Medulla oblongata (tissue), 1 donor: Measurements from ENCODE around the gene MVB12B.

Experiments used
- DNase-seq: peaks from one replicate; pipeline ENCODE4 v3.0.0-alpha.2; 2015; ENCODE audit errors: extremely low spot score

Gene MVB12B

DNA sequence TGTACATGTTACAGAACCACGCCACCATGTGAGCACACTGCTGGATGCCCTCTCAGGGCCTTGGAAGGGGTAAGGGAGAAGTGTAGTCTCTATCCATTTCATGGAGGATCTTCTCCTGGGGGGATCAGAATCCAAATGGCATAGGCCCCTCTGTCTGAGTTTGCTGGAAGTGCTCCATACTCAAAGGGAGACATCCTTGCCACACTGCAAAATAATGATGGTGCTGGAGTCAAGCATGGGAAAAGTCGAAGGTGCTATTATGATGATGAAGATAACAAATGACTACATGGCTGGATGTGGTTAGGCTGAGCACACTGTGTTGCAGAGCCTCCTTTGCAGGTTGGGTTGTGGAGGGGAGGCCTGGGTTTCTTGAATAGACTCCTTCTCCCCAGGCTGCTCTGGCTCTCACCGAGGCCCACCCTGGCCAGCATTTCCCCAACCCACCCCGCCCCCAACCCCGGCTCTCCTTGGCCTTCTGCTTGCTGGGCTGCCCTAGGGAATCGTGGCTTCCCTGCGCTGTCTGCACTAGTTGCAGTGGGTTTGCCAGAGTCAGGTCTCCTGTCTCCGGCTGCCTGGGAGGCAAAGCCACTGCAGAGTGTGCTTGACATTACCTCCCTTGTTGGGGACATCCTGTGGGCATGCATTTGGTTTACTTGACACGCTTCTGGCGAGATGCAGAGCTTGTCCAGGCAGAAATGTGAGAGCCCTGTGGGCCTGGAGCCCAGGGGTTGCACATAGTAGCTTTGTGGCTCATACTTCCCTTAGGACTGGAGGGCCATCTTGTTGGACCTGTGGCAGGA lies 3.0 kb downstream of the MVB12B start:
- DNase-seq = no peak

DNA sequence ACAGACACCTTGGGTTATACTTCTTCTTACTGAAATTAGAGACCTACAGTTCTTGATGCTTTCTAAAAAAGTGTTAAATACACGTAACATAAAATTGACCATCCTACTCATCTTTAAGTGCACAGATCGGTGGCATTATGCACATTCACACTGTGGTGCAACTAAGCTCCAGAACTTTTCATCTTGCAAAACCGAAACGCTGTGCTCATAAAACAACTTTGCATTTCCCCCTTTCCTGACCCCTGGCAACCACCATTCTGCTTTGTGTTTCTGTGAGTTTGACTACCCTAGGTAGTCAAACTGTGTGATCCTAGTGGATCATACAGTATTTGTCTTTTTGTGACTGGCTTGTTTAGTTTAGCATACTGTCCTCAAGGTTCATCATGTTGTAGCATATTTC lies 3.9 kb downstream of the MVB12B start:
- DNase-seq = no peak

- DNase-seq = no peak
Observed at GRCh38 chr9:126331964-126332748, 5.5 kb downstream of the MVB12B start.

DNA sequence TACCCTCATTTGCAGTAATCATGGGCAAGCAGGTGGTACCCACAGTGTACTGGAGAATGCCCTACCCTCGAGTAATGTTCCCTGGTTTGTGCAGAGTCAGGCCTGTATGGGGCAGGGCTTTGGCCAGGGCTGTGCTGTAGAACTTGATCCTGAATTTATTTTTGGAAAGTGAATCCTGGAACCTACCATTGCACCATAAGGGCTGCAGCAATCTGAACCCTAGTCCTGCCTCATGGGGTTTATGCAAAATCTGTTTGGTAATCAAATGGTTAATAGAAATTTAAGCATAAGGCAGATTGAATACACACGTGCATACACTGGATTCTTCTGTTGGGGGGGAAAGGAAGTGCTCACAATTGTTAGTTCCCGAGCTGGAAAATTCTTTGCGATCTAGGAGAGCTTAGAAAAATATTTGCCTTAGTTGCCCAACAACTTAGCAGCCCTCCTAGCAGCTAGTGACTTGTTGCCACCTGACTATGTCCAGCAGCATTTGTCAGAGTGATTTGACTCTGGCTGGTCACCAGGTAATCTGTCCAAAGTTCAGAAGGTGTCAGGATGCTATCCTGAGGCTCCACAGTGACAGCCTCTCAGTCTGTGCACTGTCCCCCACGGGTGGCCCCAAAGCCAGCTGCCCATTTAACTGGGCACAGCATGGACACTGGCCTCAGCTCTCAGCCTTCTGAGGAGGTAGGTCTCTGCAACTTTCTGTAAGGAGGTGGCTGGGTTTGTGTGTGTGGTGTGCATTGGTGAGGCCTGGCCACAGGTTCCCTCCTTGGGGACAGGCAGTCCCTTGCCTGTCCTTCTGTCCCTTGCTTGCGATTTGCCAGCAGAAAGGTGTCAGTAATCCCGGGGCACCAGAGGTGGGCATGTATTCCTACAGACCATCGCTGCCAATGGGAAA lies 8.3 kb downstream of the MVB12B start:
- DNase-seq = no peak

- DNase-seq = peak; percentile 67
Observed at GRCh38 chr9:126335837-126336735, 9.5 kb downstream of the MVB12B start.

- DNase-seq = peak; percentile 40
Observed at GRCh38 chr9:126336736-126337325, 10.2 kb downstream of the MVB12B start.

- peak; percentile 78 for DNase-seq
Observed at GRCh38 chr9:126337729-126338372, 11.2 kb downstream of the MVB12B start.

DNA sequence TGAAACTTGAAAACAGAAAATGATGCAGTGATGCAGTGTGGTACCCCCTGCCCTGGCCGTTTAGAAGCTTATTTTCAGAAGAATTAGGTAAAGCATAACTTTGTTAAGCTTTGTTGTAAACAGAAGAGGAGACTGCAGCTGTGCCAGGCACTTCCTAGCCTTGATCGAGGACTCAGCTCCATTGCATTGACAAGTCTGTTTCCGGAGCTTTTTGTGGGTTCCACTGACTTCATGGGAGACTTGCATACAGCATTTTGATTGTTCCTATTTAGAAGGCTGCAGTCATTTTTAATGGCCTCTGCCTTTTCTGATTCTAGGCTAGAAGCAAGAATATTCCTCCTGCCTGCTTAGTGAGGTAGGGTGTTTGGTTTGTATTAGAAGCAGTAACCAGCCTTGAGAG lies 12.3 kb downstream of the MVB12B start:
- peak; percentile 67 for DNase-seq

- DNase-seq = no peak
Observed at GRCh38 chr9:126341426-126341825, 14.8 kb downstream of the MVB12B start.

DNA sequence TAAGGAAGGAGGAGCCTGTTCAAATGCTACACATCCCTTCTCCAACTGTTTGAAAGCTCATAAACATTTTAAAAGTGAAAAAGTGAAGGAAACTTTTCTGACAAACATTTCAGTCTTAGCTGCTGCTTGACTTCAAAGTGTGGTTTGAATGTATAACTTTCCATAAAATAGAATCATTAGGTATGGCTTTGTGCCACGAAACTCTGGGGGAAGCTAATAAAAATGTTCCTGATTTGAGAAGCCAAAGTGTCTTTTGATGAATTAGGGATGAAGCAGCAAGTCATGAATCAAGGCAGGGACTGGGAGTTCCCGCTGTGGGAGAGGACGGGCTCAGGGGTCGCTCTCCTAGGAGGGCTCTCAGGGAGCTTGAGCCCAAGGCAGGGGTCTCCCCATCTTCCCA lies 15.3 kb downstream of the MVB12B start:
- no peak for DNase-seq

DNA sequence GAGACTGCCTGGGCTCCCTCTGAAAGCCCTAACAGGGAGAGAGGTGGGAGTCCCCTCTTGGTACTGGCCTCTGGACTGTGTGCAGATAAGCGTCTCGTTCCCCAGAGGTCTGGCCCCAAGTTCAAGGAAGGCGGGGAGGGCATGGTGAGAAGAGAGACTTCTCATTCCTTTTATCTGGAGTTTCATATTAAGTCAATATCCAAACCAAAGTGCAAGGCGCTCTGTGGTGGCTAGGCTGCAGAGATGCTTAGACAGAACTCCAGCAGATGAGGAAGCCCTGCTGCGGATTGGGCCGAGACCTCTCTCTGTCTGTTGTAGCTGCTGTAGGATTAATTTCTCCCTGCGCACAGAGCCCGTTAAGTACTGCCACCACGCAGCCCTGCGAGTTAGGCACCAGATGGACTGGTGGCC lies 16.0 kb downstream of the MVB12B start:
- peak; percentile 25 for DNase-seq

DNA sequence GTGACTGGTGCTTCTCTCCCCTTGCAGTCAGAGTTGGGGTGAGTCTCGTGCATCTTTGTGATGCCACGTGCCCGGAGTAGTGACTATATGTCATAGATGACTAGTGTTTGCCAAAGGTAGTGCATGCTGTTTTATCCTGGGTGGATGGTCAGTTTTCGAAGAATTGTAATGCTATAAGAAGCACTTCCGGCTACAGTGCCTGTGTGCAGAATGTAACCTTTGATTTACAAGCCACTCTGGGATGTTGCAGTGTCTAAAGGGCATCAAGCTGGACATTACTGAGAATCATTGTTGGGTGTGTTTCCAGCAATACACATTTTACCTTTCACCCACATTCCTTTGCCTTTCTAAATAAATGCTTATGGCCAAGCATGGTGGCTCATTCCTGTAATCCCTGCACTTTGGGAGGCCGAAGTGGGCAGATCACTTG lies 16.7 kb downstream of the MVB12B start:
- peak; percentile 13 for DNase-seq

- no peak for DNase-seq
Observed at GRCh38 chr9:126346031-126346430, 19.4 kb downstream of the MVB12B start.

GRCh38 chr9:126347093-126347492 lies 20.5 kb downstream of the MVB12B start:
- no peak for DNase-seq

- DNase-seq = peak; percentile 79
Observed at GRCh38 chr9:126347911-126348760, 21.5 kb downstream of the MVB12B start.

- no peak for DNase-seq
Observed at GRCh38 chr9:126348911-126349550, 22.4 kb downstream of the MVB12B start.

GRCh38 chr9:126354887-126355770 lies 28.5 kb downstream of the MVB12B start:
- no peak for DNase-seq

- DNase-seq = no peak
Observed at GRCh38 chr9:126357074-126357473, 30.4 kb downstream of the MVB12B start.
